GM18508 (cell line): Measurements from ENCODE around the gene USP17L25.
"Not testable (repeated sequence)": the region's sequence is repeated elsewhere in the genome, so short reads cannot be mapped to it uniquely, and the experiment has no call there.

Experiments
- ATAC-seq: cut with Tn5 transposase; IDR thresholded peaks from one replicate; pipeline ENCODE4 v1.9.1; 2021; ENCODE audit warnings: moderate number of reproducible peaks; ENCODE audit not compliant: insufficient read depth, unreplicated experiment

USP17L25 gene, protein sequence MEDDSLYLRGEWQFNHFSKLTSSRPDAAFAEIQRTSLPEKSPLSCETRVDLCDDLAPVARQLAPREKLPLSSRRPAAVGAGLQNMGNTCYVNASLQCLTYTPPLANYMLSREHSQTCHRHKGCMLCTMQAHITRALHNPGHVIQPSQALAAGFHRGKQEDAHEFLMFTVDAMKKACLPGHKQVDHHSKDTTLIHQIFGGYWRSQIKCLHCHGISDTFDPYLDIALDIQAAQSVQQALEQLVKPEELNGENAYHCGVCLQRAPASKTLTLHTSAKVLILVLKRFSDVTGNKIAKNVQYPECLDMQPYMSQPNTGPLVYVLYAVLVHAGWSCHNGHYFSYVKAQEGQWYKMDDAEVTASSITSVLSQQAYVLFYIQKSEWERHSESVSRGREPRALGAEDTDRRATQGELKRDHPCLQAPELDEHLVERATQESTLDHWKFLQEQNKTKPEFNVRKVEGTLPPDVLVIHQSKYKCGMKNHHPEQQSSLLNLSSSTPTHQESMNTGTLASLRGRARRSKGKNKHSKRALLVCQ

GRCh38 chr4:9329611-9330010 lies at the start of gene USP17L25:
USP17L25 (plus strand) TSS chr4:9329911; CDS start chr4:9329911, 0 bp downstream.
- not testable (repeated sequence) for ATAC-seq

DNA sequence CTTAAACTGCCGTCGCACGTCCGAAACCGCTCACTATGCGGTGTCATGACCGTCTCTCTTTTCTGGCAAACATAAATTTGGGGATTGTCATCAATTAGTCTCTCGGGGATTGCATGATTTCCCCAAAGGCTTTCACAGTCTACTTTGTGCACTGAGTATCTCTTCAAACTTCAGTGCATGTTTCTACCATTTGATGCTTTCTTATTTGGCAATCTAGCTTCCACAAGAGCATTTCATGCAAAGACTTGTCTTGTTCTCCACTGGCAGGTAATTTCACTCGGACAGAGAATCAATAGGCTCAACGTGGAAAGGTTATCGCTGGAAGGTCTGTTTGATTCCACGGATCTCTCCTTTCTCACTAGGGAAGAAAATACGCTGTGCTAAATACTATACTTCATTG lies 5.5 kb upstream of the USP17L25 start:
- ATAC-seq, result not testable (repeated sequence)

GRCh38 chr4:9324865-9325264 lies 4.8 kb upstream of the USP17L25 start, which contains the start of gene USP17L24:
USP17L24 (plus strand) TSS chr4:9325165; CDS start chr4:9325165, 0 bp downstream.
- not testable (repeated sequence) for ATAC-seq

- not testable (repeated sequence) for ATAC-seq
Observed at GRCh38 chr4:9334358-9334757, 4.6 kb downstream of the USP17L25 start, which contains the start of gene USP17L26. USP17L26 (plus strand) TSS chr4:9334658; CDS start chr4:9334658, 0 bp downstream.

GRCh38 chr4:9339103-9339502 lies 9.4 kb downstream of the USP17L25 start, which contains the start of gene USP17L5:
USP17L5 (plus strand) TSS chr4:9339403; CDS start chr4:9339403, 0 bp downstream.
- not testable (repeated sequence) for ATAC-seq

GRCh38 chr4:9343848-9344247 lies 14.1 kb downstream of the USP17L25 start, which contains the start of gene USP17L27:
USP17L27 (plus strand) TSS chr4:9344148; CDS start chr4:9344148, 0 bp downstream.
- not testable (repeated sequence) for ATAC-seq

DNA sequence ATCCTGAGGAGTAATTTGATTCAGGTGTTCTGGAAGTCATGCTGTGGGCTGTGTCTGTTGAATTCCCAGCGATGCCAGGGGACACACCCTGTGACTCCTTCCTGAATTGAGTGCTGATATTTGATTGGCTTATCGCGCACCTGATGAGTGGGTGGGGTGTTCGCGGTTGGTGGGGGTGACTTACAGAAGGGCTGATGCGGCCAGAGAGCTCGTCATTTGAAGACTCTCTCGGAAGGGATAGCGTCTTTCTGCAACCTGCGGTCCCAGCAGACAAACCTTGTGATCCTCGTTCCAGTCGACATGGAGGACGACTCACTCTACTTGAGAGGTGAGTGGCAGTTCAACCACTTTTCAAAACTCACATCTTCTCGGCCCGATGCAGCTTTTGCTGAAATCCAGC lies 18.9 kb downstream of the USP17L25 start, which contains the start of gene USP17L28:
Gene USP17L28 (plus strand): TSS at position 301 of the 400 bp plus-strand sequence. CDS start 0 bp downstream, at position 301.
- ATAC-seq, result not testable (repeated sequence)

- not testable (repeated sequence) for ATAC-seq
Observed at GRCh38 chr4:9350866-9351265, 21.2 kb downstream of the USP17L25 start.

DNA sequence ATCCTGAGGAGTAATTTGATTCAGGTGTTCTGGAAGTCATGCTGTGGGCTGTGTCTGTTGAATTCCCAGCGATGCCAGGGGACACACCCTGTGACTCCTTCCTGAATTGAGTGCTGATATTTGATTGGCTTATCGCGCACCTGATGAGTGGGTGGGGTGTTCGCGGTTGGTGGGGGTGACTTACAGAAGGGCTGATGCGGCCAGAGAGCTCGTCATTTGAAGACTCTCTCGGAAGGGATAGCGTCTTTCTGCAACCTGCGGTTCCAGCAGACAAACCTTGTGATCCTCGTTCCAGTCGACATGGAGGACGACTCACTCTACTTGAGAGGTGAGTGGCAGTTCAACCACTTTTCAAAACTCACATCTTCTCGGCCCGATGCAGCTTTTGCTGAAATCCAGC lies 23.6 kb downstream of the USP17L25 start, which contains the start of gene USP17L29:
Gene USP17L29 (plus strand): TSS at position 301 of the 400 bp plus-strand sequence. CDS start 0 bp downstream, at position 301.
- ATAC-seq, result not testable (repeated sequence)

DNA sequence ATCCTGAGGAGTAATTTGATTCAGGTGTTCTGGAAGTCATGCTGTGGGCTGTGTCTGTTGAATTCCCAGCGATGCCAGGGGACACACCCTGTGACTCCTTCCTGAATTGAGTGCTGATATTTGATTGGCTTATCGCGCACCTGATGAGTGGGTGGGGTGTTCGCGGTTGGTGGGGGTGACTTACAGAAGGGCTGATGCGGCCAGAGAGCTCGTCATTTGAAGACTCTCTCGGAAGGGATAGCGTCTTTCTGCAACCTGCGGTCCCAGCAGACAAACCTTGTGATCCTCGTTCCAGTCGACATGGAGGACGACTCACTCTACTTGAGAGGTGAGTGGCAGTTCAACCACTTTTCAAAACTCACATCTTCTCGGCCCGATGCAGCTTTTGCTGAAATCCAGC lies 33.1 kb downstream of the USP17L25 start, which contains the start of gene USP17L30:
Gene USP17L30 (plus strand): TSS at position 301 of the 400 bp plus-strand sequence. CDS start 0 bp downstream, at position 301.
- ATAC-seq, result not testable (repeated sequence)

GRCh38 chr4:9379881-9380280 lies 50.2 kb downstream of the USP17L25 start:
- not testable (repeated sequence) for ATAC-seq
